HUES6 (cell line): ENCODE measurements around the gene CTIF.

Source experiments
- H3K27ac ChIP-seq: 2 replicates; pipeline ENCODE4 v1.7.0; 2013; ENCODE audit warnings: low read depth, mild to moderate bottlenecking, low read length, inconsistent platforms
- H3K27me3 ChIP-seq: 2 replicates; pipeline ENCODE4 v1.6.1; 2013; ENCODE audit warnings: low read length; ENCODE audit not compliant: control insufficient read depth, insufficient read depth
- H3K36me3 ChIP-seq: 2 replicates; pipeline ENCODE4 v1.6.1; 2013; ENCODE audit warnings: low read length; ENCODE audit not compliant: control insufficient read depth, insufficient read depth
- H3K4me1 ChIP-seq: 2 replicates; pipeline ENCODE4 v1.6.1; 2013; ENCODE audit warnings: low read length; ENCODE audit not compliant: control insufficient read depth, insufficient read depth
- H3K4me3 ChIP-seq: 2 replicates; pipeline ENCODE4 v1.5.1; 2013; ENCODE audit warnings: low read depth, low read length
- H3K9ac ChIP-seq: one replicate; pipeline ENCODE4 v1.6.1; 2013; ENCODE audit warnings: mild to moderate bottlenecking, low read length
- H3K9me3 ChIP-seq: 2 replicates; pipeline ENCODE4 v1.6.1; 2013; ENCODE audit warnings: low read depth, low read length; ENCODE audit not compliant: control insufficient read depth, insufficient read depth

Gene CTIF

GRCh38 chr18:48566589-48566988 lies 27.8 kb downstream of the CTIF start:
- no peak overlapping the region for H3K27ac ChIP-seq
- peaks cover 19% of the 10 kb centered on the region; the same call in 1 of the 2 replicates for H3K4me1 ChIP-seq
- H3K4me3 ChIP-seq: no peak overlapping the region
- H3K36me3 ChIP-seq: peaks cover 3% of the 10 kb centered on the region; the same call in 1 of the 2 replicates
- peaks cover 17% of the 10 kb centered on the region for H3K9me3 ChIP-seq
- H3K27me3 ChIP-seq: no peaks in the 10 kb centered on the region
- no peak overlapping the region for H3K9ac ChIP-seq

GRCh38 chr18:48567388-48567787 lies 28.6 kb downstream of the CTIF start:
- Histone ChIP-seq H3K27ac (no peak overlapping the region), H3K9ac (no peak overlapping the region), H3K36me3 (peaks cover 3% of the 10 kb centered on the region; the same call in 1 of the 2 replicates)

GRCh38 chr18:48569139-48569914 lies 30.5 kb downstream of the CTIF start:
- peaks cover 3% of the 10 kb centered on the region; the same call in 1 of the 2 replicates for H3K36me3 ChIP-seq
- H3K4me1 ChIP-seq: peaks cover 16% of the 10 kb centered on the region; the same call in 1 of the 2 replicates
- H3K9me3 ChIP-seq: peaks cover 17% of the 10 kb centered on the region
- no peak overlapping the region for H3K4me3 ChIP-seq
- H3K27ac ChIP-seq: no peak overlapping the region
- no peak overlapping the region for H3K9ac ChIP-seq
- no peaks in the 10 kb centered on the region for H3K27me3 ChIP-seq

More at GRCh38 chr18:48567388-48567787, 28.6 kb downstream of the CTIF start:
- Histone ChIP-seq H3K9me3 (peaks cover 17% of the 10 kb centered on the region), H3K4me1 (peaks cover 18% of the 10 kb centered on the region; the same call in 1 of the 2 replicates), H3K27me3 (no peaks in the 10 kb centered on the region), H3K4me3 (no peak overlapping the region)

DNA sequence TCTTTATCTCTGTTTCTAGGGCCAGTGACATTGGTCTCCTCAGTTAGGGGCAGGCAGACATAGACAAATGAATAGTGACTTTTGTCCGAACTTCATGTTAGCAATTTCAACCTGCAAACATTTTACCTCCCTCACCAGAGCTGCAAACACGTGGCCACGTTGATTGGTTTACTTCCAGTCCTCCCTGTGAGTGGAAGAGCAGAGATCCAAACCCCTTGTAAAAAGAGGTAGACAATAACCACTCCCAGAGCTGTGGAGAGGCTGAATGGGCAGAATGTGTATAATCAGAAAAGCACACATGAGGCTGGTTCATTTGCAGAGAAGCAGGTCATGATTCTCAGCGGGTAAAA lies 31.1 kb downstream of the CTIF start:
- Histone ChIP-seq H3K9ac (no peak overlapping the region), H3K4me1 (peaks cover 16% of the 10 kb centered on the region; the same call in 1 of the 2 replicates), H3K9me3 (peaks cover 17% of the 10 kb centered on the region), H3K27me3 (no peaks in the 10 kb centered on the region), H3K36me3 (peaks cover 3% of the 10 kb centered on the region; the same call in 1 of the 2 replicates), H3K4me3 (no peak overlapping the region), H3K27ac (no peak overlapping the region)

GRCh38 chr18:48570313-48570712 lies 31.5 kb downstream of the CTIF start:
- H3K4me1 ChIP-seq: peaks cover 13% of the 10 kb centered on the region; the same call in 1 of the 2 replicates
- no peak overlapping the region for H3K27ac ChIP-seq
- peaks cover 17% of the 10 kb centered on the region for H3K9me3 ChIP-seq
- H3K9ac ChIP-seq: no peak overlapping the region
- H3K36me3 ChIP-seq: peaks cover 3% of the 10 kb centered on the region; the same call in 1 of the 2 replicates
- no peaks in the 10 kb centered on the region for H3K27me3 ChIP-seq
- H3K4me3 ChIP-seq: no peak overlapping the region

GRCh38 chr18:48571639-48572384 lies 33.0 kb downstream of the CTIF start:
- peaks cover 18% of the 10 kb centered on the region; the same call in 1 of the 2 replicates for H3K4me1 ChIP-seq
- H3K4me3 ChIP-seq: no peak overlapping the region
- peaks cover 3% of the 10 kb centered on the region; the same call in 1 of the 2 replicates for H3K36me3 ChIP-seq
- no peaks in the 10 kb centered on the region for H3K27me3 ChIP-seq
- H3K27ac ChIP-seq: no peak overlapping the region
- peaks cover 17% of the 10 kb centered on the region for H3K9me3 ChIP-seq
- H3K9ac ChIP-seq: no peak overlapping the region

GRCh38 chr18:48572402-48573126 lies 33.7 kb downstream of the CTIF start:
- Histone ChIP-seq H3K9me3 (peaks cover 14% of the 10 kb centered on the region), H3K4me3 (no peak overlapping the region), H3K27me3 (no peaks in the 10 kb centered on the region), H3K4me1 (peaks cover 18% of the 10 kb centered on the region; the same call in 1 of the 2 replicates), H3K27ac (no peak overlapping the region), H3K36me3 (peaks cover 3% of the 10 kb centered on the region; the same call in 1 of the 2 replicates), H3K9ac (no peak overlapping the region)

- Histone ChIP-seq H3K9ac (no peak overlapping the region), H3K4me1 (peaks cover 18% of the 10 kb centered on the region; the same call in 1 of the 2 replicates), H3K27ac (no peak overlapping the region), H3K27me3 (no peaks in the 10 kb centered on the region), H3K36me3 (no peaks in the 10 kb centered on the region), H3K4me3 (no peak overlapping the region), H3K9me3 (peaks cover 10% of the 10 kb centered on the region)
Observed at GRCh38 chr18:48573632-48574283, 34.9 kb downstream of the CTIF start.

DNA sequence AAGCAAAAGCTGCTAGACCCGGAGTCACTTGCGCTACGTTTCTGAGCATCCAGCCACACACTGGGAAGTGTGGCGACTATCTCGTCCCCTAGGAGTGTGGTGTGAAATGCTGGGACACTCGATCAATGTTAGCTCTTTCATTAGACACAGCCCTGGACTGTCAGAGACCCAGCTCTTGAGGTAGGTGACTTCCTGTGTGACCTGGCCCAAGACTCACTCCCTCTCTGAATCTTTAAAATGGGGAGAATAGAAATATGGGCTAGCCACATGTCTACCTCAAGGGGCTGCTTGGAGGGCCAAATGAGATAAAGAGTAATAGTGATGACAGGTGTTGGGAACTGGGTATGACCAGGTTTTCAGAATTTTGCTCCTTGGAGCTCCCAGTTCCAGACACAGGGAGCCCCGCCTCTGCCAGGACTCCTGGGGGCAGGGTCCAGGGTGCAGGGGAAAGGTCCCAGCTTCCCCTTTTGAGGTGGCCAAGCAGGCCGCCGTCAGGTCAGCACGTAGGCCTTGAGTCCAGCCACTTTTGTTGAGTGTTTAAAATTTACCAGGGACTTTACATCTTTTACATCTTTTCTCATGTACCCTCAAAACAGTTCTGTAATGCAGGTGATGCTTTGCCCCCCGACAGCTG lies 36.0 kb downstream of the CTIF start:
- Histone ChIP-seq H3K27me3 (no peaks in the 10 kb centered on the region), H3K4me1 (peaks cover 18% of the 10 kb centered on the region; the same call in 1 of the 2 replicates)

GRCh38 chr18:48575301-48575657 lies 36.4 kb downstream of the CTIF start:
- H3K9ac ChIP-seq: no peak overlapping the region

More for the DNA sequence above, 36.0 kb downstream of the CTIF start:
- H3K4me3 ChIP-seq: no peak overlapping the region
- no peak overlapping the region for H3K9ac ChIP-seq
- peaks cover 5% of the 10 kb centered on the region; the same call in 1 of the 2 replicates for H3K9me3 ChIP-seq
- no peak overlapping the region for H3K27ac ChIP-seq
- H3K36me3 ChIP-seq: no peaks in the 10 kb centered on the region

More at GRCh38 chr18:48575301-48575657, 36.4 kb downstream of the CTIF start:
- H3K4me1 ChIP-seq: peaks cover 15% of the 10 kb centered on the region; the same call in 1 of the 2 replicates
- H3K4me3 ChIP-seq: no peak overlapping the region
- peaks cover 5% of the 10 kb centered on the region; the same call in 1 of the 2 replicates for H3K9me3 ChIP-seq
- H3K27ac ChIP-seq: no peak overlapping the region
- H3K36me3 ChIP-seq: no peaks in the 10 kb centered on the region
- no peaks in the 10 kb centered on the region for H3K27me3 ChIP-seq
